HG02759 (cell line): ENCODE results near the gene DEFB127.
"Not testable (repeated sequence)": the region's sequence is repeated elsewhere in the genome, so short reads cannot be mapped to it uniquely, and the experiment has no call there.

ENCODE experiments used
- ATAC-seq: cut with Tn5 transposase; IDR thresholded peaks from one replicate; pipeline ENCODE4 v1.9.1; 2021; ENCODE audit warnings: mild to moderate bottlenecking, moderate library complexity; ENCODE audit not compliant: unreplicated experiment

Gene DEFB127

GRCh38 chr20:157154-157553 is at the start of gene DEFB127:
Gene DEFB127 (plus strand): TSS chr20:157454. CDS start chr20:157545, 91 bp downstream.
- ATAC-seq, result no peak

- no peak for ATAC-seq
Measured at GRCh38 chr20:112396-112795, 44.9 kb upstream of the DEFB127 start.

GRCh38 chr20:117518-117917 is 39.7 kb upstream of the DEFB127 start:
- no peak for ATAC-seq

- not testable (repeated sequence) for ATAC-seq
Measured at GRCh38 chr20:129786-130323, 27.4 kb upstream of the DEFB127 start.

GRCh38 chr20:137668-138490 is 19.4 kb upstream of the DEFB127 start:
- ATAC-seq, result no peak

- no peak for ATAC-seq
Measured at GRCh38 chr20:142290-142689, 15.0 kb upstream of the DEFB127 start, which contains the start of gene DEFB126. Gene DEFB126 (plus strand): TSS chr20:142590. CDS start chr20:142629, 39 bp downstream.

- no peak for ATAC-seq
Measured at GRCh38 chr20:145877-146276, 11.4 kb upstream of the DEFB127 start.

GRCh38 chr20:152131-152530 is 5.1 kb upstream of the DEFB127 start:
- no peak for ATAC-seq

- ATAC-seq, result no peak
Measured at GRCh38 chr20:164618-165017, 7.4 kb downstream of the DEFB127 start.

- ATAC-seq, result no peak
Measured at GRCh38 chr20:168876-169275, 11.6 kb downstream of the DEFB127 start.

- no peak for ATAC-seq
Measured at GRCh38 chr20:184288-184687, 27.0 kb downstream of the DEFB127 start.

GRCh38 chr20:187733-188132 is 30.5 kb downstream of the DEFB127 start:
- ATAC-seq, result no peak

- ATAC-seq, result no peak
Measured at GRCh38 chr20:189611-190010, 32.4 kb downstream of the DEFB127 start, which contains the start of gene DEFB128. Gene DEFB128 (minus strand): TSS chr20:189711. CDS start chr20:189623, 88 bp downstream.

GRCh38 chr20:198225-198624 is 41.0 kb downstream of the DEFB127 start:
- no peak for ATAC-seq

GRCh38 chr20:199996-200395 is 42.7 kb downstream of the DEFB127 start:
- no peak for ATAC-seq

GRCh38 chr20:203630-204029 is 46.4 kb downstream of the DEFB127 start:
- not testable (repeated sequence) for ATAC-seq
